ENCODE results near the gene ANKS4B.
"Not testable (repeated sequence)": the region's sequence is repeated elsewhere in the genome, so short reads cannot be mapped to it uniquely, and the experiment has no call there.

Gene ANKS4B

DNA sequence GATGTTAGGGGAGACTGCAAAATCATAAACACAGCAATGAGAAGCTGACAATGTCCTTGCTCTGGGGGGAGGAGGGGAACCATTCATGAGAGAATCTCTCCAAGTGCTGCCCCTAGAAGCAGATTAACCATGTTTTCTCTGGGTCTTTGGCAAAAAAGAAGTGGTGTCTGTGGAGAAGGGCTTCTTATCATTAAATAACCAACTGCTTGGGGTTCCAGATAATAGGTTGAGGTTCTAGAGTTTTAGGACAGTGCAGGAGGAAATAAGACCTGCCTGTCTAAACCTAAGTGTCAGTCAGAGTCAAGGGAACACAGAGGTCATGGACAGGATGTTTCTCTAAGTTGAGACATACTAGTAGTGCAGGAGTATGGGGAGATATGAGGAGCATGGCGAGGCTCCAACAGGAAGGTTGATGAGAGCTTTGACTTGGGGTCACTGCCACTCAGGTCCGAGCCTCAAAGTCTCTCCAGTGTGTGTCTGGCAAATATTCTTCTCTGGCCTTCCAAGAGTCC lies 5.1 kb upstream of the ANKS4B start:
- no peak overlapping the region for H3K27ac Mint-ChIP-seq
- no peaks in the 10 kb centered on the region for H3K9me3 Mint-ChIP-seq
- H3K36me3 Mint-ChIP-seq (ENCODE audit: low read depth): no peaks in the 10 kb centered on the region
- no peak overlapping the region for H3K4me3 Mint-ChIP-seq
- DNase-seq (no peak), ATAC-seq (no peak)
- peaks cover 4% of the 10 kb centered on the region for H3K4me1 Mint-ChIP-seq
- H3K27me3 Mint-ChIP-seq: peaks cover 50% of the 10 kb centered on the region

DNA sequence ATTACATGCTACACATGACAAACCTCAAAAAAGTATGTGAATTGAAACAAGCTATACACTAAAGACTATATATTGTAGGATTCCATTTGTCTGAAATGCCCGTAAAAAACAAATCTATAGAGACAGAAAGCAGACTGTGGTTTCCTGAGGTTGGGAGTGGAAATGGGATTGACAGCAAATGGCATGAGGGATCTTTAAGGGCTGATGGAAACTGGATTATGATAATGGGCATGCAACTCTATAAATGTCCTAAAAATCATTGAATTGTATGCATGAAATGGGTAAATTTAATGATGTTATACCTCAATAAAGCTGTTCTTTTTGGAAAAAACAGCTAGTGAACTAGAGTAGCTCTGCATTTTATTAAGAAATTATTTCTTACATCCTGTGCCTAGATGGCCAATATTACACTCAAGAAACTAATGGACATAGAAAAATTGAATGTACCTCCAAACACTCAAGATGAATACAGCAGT lies 416 bp upstream of the ANKS4B start:
- H3K27ac Mint-ChIP-seq: no peak overlapping the region
- H3K4me3 Mint-ChIP-seq: no peak overlapping the region
- peaks cover 48% of the 10 kb centered on the region for H3K27me3 Mint-ChIP-seq
- ATAC-seq: no peak
- DNase-seq: no peak
- no peaks in the 10 kb centered on the region for H3K9me3 Mint-ChIP-seq
- H3K4me1 Mint-ChIP-seq: no peaks in the 10 kb centered on the region
- H3K36me3 Mint-ChIP-seq (ENCODE audit: low read depth): no peaks in the 10 kb centered on the region

DNA sequence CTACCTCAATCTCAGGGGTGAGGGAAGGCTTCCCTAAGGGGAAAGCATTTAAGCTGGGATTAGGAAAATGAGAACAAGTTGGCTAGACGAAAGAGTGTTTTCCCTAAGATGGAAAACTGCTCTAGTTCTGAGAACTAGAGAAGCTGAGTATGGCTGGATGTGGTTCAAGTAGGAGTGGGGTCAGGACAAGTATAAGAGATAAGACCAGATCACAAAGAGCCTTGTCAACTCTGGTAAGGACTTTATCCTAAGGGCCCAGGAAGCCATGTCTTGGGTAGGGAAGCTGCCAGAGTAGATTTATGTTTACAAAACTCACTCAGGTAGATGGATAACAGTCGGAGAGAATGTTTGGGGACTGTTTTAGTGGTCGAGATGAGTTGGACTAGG lies 1.7 kb downstream of the ANKS4B start:
- no peak for ATAC-seq
- no peak overlapping the region for H3K27ac Mint-ChIP-seq
- H3K4me1 Mint-ChIP-seq: no peaks in the 10 kb centered on the region
- no peak for DNase-seq
- no peak overlapping the region for H3K4me3 Mint-ChIP-seq
- H3K36me3 Mint-ChIP-seq (ENCODE audit: low read depth): no peaks in the 10 kb centered on the region
- peaks cover 34% of the 10 kb centered on the region for H3K27me3 Mint-ChIP-seq
- H3K9me3 Mint-ChIP-seq: no peaks in the 10 kb centered on the region

DNA sequence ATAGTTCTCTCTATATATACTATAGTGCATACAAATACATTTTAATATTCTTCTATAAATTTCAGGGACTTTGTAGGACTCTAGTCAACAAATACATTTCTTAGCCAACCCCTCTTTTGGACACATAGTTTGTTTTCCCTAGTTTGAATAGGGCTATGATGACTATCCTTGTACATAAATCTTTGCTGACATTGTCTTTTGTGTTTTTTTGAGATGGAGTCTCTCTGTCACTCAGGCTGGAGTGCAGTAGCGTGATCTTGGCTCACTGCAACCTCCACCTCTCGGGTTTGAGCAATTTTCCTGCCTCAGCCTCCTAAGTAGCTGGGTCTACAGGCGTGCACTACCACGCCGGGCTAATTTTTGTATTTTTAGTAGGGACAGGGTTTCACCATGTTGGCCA lies 3.3 kb downstream of the ANKS4B start:
- DNase-seq (no peak), ATAC-seq (no peak)
- H3K36me3 Mint-ChIP-seq (ENCODE audit: low read depth): no peaks in the 10 kb centered on the region
- H3K27ac Mint-ChIP-seq: no peak overlapping the region
- H3K4me1 Mint-ChIP-seq: no peaks in the 10 kb centered on the region
- no peak overlapping the region for H3K4me3 Mint-ChIP-seq
- no peaks in the 10 kb centered on the region for H3K9me3 Mint-ChIP-seq
- H3K27me3 Mint-ChIP-seq: peaks cover 21% of the 10 kb centered on the region

DNA sequence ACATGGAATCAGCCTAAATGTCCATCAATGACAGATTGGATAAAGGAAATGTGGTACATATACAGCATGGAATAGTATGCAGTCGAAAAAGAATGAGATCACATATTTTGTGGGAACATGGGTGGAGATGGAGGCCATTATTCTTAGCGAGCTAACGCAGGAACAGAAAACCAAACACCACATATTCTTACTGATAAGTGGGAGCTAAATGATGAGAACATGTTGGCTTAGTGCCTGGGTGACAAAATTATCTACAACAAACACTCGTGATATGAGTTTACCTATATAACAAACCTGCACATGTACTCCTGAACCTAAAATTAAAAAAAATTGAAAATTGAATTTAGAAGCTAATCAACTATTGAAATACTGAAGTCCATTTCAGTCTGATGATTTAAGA lies 6.1 kb downstream of the ANKS4B start:
- DNase-seq (no peak), ATAC-seq (no peak)
- Mint-ChIP-seq H3K27ac (no peak overlapping the region), H3K36me3 (ENCODE audit: low read depth) (no peaks in the 10 kb centered on the region), H3K4me1 (no peaks in the 10 kb centered on the region), H3K27me3 (peaks cover 11% of the 10 kb centered on the region), H3K9me3 (no peaks in the 10 kb centered on the region), H3K4me3 (no peak overlapping the region)

DNA sequence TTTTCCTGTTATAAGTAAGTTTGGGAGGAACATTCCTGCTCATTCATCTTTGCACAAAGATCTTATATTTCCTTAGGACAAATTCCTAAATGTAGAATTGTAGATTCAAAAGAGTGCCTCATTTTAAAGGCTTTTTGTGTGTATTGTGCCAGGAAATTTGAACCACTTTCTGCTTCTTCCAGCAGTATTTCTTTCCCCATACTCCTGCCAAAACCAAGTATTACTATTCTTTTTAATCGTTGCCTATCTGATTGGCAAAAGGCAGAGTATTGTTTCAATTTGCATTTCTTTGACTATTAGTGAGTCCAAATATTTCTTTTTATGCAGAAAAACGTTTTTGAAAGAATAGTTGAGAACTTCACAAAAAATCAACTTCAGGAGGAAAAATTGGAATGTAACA lies 9.3 kb downstream of the ANKS4B start:
- H3K27ac Mint-ChIP-seq: no peak overlapping the region
- H3K36me3 Mint-ChIP-seq (ENCODE audit: low read depth): no peaks in the 10 kb centered on the region
- DNase-seq (no peak), ATAC-seq (no peak)
- H3K27me3 Mint-ChIP-seq: peaks cover 14% of the 10 kb centered on the region
- H3K4me1 Mint-ChIP-seq: no peaks in the 10 kb centered on the region
- H3K9me3 Mint-ChIP-seq: no peaks in the 10 kb centered on the region
- H3K4me3 Mint-ChIP-seq: no peak overlapping the region

DNA sequence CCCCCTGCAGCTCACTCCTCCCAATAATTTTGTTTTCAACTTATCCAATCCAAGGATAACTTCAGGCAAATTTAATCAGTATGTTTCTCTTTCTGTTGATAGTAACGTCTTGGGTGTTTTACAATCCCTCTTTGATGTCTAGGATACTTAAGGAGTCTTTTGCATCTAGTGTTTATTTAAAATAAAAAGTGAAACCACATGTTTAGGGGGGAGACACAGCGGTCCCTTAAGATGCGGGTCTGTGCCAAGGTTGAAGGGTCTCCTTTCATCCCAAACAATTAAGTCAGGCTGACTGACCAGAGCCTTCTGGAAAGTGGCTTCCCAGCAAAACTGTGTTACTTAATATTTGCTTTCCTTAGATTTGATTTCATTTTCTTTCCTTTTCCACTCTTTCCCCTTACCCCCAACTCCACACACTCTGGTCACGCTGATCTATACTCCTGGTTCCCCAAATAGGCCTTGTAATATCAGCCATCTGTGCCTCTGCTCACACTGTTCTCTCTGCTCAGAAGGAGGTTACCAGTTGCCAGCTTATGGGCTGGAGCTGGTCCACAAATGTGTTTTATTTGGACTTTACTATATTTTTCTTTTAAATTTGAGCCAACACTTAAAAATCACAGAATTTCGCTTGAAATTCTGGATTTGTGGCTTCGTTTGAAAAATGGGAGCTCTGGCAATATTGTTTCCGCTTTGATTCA lies 11.2 kb downstream of the ANKS4B start:
- ATAC-seq: no peak
- no peak for DNase-seq
- H3K36me3 Mint-ChIP-seq (ENCODE audit: low read depth): no peaks in the 10 kb centered on the region
- H3K27me3 Mint-ChIP-seq: peaks cover 18% of the 10 kb centered on the region
- no peak overlapping the region for H3K4me3 Mint-ChIP-seq
- no peaks in the 10 kb centered on the region for H3K9me3 Mint-ChIP-seq
- H3K4me1 Mint-ChIP-seq: no peaks in the 10 kb centered on the region
- H3K27ac Mint-ChIP-seq: no peak overlapping the region

DNA sequence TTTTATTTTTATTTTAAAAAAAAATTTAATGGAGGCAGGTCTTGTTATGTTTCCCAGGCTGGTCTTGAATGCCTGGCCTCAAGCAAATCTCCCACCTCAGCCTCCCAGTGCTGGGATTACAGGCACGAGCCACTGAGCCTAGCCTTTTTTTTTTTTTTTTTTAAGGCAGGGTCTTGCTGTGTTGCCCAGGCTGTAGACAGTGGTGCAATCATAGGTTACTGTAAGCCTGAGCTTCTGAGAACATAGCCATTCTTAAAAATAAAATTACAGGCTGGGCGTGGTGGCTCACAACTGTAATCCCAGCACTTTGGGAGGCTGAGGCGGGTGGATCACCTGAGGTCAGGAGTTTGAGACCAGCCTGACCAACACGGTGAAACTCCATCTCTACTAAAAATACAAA lies 14.7 kb downstream of the ANKS4B start:
- not testable (repeated sequence) for H3K9me3 Mint-ChIP-seq; H3K4me1 Mint-ChIP-seq; H3K27ac Mint-ChIP-seq; H3K36me3 Mint-ChIP-seq (ENCODE audit: low read depth); DNase-seq; ATAC-seq; H3K4me3 Mint-ChIP-seq
- H3K27me3 Mint-ChIP-seq: peaks cover 17% of the 10 kb centered on the region

DNA sequence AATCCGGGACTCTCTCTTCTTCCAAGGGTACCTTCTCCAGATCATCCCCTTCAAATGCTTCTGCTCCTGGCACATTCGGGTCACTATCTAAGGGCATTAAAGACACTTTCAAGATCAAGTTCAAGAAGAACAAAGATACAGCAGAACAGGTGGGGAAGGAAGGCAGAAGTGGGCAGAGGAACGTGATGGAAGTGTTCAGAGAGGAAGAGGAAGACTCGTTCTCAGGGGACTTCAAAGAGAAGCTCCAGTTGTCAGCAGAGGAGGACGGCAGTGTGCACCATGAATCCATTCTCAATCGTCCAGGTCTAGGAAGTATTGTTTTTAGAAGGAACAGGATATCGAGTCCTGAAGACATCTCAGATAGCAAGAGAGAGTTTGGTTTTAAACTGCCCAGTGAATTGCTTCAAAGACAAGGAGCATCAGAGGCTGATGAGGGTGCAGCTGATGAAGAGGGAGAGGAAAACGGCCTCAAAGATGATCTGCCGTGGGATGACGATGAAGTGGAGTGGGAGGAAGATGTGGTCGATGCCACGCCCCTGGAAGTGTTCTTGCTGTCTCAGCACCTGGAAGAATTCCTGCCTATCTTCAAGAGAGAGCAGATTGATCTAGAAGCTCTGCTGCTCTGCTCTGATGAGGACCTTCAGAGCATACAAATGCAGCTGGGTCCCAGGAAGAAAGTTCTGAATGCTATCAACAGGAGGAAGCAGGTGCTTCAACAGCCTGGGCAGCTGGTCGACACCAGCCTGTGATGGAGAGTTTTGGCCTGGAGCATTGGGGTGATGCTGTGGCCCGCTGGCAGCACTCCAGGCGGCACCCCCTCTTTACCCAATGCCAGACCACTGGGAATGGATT lies 16.8 kb downstream of the ANKS4B start:
- H3K9me3 Mint-ChIP-seq: no peaks in the 10 kb centered on the region
- no peak overlapping the region for H3K27ac Mint-ChIP-seq
- DNase-seq: no peak
- H3K36me3 Mint-ChIP-seq (ENCODE audit: low read depth): no peaks in the 10 kb centered on the region
- peaks cover 2% of the 10 kb centered on the region for H3K4me1 Mint-ChIP-seq
- ATAC-seq: no peak
- no peak overlapping the region for H3K4me3 Mint-ChIP-seq
- H3K27me3 Mint-ChIP-seq: peaks cover 13% of the 10 kb centered on the region

DNA sequence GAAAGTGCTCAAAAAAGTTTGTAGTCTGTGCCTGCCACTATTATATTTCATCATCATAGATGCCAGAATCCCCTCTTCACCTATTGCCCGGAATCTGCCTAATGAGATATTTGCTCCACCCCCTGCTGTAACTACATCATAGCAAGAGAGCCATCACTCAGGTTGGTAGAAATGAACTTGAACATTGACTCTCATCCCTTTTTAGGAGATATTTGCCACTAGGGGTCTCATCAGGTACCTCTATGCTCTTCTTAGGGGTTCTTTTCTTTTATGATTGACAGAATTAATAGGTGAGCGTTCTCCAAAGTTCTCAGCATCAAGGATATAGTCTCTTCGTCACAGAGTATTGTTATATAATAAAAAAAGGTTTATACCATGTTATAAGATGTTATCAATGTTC lies 20.0 kb downstream of the ANKS4B start:
- Mint-ChIP-seq H3K27ac (no peak overlapping the region), H3K4me3 (no peak overlapping the region), H3K36me3 (ENCODE audit: low read depth) (no peaks in the 10 kb centered on the region), H3K4me1 (peaks cover 2% of the 10 kb centered on the region), H3K27me3 (peaks cover 11% of the 10 kb centered on the region), H3K9me3 (no peaks in the 10 kb centered on the region)
- no peak for DNase-seq
- no peak for ATAC-seq

DNA sequence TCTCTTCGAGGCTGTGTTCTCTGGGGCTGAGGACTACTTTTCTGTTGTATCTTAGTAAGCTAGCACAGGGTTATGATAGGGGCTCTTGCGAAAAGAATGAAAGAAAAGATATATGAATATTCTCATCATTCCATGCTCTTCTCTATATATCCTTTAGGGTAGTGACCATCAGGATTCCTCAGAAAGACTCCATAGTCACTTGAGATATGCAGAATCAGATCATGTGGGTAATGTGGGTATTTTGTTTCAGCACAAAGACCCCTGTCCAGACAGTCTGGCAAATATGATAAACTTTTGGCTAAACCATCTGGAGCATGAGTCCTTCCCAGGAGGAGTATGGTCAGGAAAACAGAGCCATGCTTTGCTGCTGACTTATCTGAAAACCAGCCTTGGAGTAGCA lies 23.1 kb downstream of the ANKS4B start:
- no peak overlapping the region for H3K27ac Mint-ChIP-seq
- no peak overlapping the region for H3K4me3 Mint-ChIP-seq
- DNase-seq: no peak
- H3K9me3 Mint-ChIP-seq: no peaks in the 10 kb centered on the region
- no peak for ATAC-seq
- peaks cover 6% of the 10 kb centered on the region for H3K27me3 Mint-ChIP-seq
- H3K36me3 Mint-ChIP-seq (ENCODE audit: low read depth): no peaks in the 10 kb centered on the region
- H3K4me1 Mint-ChIP-seq: no peaks in the 10 kb centered on the region

DNA sequence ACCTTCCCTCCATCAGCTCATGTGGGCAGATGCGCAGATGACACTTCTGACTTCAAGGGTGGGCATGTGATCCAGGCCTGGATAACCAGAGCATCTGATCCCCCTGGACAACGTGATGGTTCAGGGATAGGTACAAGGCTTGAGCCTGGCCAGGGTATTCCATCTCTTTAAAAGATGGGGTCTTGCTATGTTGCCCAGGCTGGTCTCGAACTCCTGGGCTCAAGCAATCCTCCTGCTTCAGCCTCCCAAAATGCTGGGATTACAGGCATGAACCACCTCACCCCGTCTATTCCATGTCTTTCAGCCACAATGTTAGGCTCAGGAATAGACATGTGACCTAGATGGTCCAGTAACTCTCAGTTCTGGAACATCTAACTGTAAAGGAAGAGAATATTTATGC lies 23.8 kb downstream of the ANKS4B start:
- Mint-ChIP-seq H3K36me3 (ENCODE audit: low read depth) (no peaks in the 10 kb centered on the region), H3K27ac (no peak overlapping the region), H3K9me3 (no peaks in the 10 kb centered on the region), H3K27me3 (peaks cover 6% of the 10 kb centered on the region), H3K4me1 (no peaks in the 10 kb centered on the region), H3K4me3 (no peak overlapping the region)
- DNase-seq: no peak
- no peak for ATAC-seq

DNA sequence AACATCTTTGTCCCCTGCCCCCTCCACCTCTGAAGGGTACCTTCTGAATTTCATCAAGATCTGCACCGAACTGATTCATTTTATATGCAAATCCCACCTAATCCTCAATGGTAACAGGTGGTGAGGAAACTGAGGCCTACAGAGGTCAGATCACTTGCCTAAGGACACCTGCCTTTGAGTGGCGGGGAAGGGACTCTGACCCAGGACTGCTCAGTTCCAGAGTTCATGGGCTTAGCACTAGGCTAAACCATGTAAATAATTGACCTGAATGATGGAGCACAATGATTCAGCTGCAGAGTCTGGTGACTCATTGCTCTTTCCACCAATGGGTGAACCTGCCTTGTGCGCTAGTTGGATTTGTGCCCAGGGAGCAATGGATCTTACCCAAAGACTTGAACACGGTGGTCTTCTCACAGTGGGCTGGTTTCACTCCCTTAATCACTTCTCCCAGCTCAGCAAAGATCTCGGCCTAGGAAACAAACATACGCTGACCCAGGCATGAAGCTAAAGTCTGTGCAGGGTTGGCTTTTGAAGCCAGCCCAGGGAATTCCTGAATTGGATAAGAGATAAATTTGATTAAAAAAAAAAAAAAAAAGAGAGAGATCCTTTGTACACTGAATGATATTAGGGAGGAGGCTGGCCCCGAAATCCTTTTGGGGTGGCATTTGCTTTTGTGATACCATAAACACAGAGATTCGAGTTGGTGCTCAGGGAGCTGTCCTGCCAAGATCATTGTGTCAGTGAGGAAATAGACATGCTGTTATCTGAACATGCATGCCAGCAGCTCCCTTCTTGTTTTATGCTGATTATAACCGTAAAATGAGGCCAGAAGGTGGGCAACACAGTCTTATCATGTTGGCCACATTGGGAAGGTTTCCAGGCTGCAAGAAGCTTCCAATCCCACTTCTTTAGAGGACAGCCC lies 27.6 kb downstream of the ANKS4B start:
- Mint-ChIP-seq H3K27me3 (peaks cover 1% of the 10 kb centered on the region), H3K4me1 (no peaks in the 10 kb centered on the region), H3K9me3 (no peaks in the 10 kb centered on the region), H3K27ac (no peak overlapping the region), H3K4me3 (no peak overlapping the region), H3K36me3 (ENCODE audit: low read depth) (no peaks in the 10 kb centered on the region)
- ATAC-seq (no peak), DNase-seq (no peak)

DNA sequence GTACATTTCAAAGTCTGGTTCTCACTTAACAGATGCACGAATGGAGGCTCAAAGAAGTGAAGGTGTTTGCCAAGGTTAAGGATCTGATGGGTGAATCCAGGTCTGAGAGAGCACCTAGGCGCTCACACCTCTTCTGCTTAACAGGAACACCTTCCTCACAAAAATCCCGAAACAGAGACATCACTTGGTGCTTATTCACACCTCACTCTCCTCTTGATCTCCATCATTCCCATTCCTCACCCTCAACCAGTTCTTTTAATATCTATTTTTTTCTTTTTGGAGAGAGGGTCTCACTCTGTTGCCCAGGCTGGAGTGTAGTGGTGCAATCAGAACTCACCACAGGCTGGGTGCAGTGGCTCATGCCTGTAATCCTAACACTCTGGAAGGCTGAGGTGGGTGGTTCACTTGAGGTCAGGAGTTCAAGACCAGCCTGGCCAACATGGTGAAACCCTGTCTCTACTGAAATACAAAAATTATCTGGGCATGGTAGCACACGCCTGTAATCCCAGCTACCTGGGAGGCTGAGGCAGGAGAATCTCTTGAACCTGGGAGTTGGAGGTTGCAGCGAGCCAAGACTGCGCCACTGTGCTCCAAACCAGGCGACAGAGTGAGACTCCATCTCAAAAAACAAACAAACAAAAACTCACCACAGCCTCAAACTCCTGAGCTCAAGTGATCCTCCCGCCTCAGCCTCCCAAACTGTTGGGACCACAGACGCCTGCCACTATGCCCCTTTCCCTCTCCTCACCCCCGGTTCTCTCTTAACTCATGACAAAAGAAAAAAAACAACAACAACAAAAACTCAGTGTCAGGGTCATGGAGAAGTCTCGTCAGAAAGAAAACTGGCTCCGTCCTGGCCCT lies 29.5 kb downstream of the ANKS4B start:
- no peak for DNase-seq
- Mint-ChIP-seq H3K36me3 (ENCODE audit: low read depth) (no peaks in the 10 kb centered on the region), H3K27me3 (peaks cover 1% of the 10 kb centered on the region), H3K9me3 (no peaks in the 10 kb centered on the region), H3K27ac (no peak overlapping the region), H3K4me3 (no peak overlapping the region), H3K4me1 (no peaks in the 10 kb centered on the region)
- no peak for ATAC-seq

Data from activated naive CD8-positive, alpha-beta T cell treated with anti-CD3 and anti-CD28 coated beads, Interleukin-2, amount 50 U/mL, for 24 hours (primary cell).